SKM-1 treated with dmso at 0.1 percent for 144 hours (cell line): ENCODE data around the gene EIF4E.
"Not testable (repeated sequence)": the region's sequence is repeated elsewhere in the genome, so short reads cannot be mapped to it uniquely, and the experiment has no call there.

ENCODE experiments used
- DNase-seq: peaks from one replicate; lab custom pipeline; 2025; ENCODE audit not compliant: unreplicated experiment; lab: John Stamatoyannopoulos, UW

EIF4E gene

DNA sequence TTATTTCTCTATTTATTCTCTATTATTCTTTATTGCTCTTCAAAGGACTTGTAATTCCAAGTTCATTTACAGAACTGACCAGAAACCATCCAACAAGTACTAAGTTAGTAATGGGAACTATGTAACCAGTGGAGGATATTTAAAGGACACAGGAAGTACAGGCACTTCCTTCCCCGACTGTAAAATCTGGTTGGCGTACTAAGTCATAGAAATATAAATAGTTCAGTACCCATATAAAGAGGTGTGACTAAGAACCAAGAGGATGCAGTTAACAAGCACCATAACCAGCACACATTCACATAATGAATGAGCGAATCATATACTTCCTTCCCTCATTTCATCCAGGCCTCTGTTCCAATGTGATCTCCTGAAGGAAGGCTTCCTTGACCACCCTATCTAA, 3.6 kb upstream of the EIF4E start:
- peak; percentile 62 for DNase-seq

DNA sequence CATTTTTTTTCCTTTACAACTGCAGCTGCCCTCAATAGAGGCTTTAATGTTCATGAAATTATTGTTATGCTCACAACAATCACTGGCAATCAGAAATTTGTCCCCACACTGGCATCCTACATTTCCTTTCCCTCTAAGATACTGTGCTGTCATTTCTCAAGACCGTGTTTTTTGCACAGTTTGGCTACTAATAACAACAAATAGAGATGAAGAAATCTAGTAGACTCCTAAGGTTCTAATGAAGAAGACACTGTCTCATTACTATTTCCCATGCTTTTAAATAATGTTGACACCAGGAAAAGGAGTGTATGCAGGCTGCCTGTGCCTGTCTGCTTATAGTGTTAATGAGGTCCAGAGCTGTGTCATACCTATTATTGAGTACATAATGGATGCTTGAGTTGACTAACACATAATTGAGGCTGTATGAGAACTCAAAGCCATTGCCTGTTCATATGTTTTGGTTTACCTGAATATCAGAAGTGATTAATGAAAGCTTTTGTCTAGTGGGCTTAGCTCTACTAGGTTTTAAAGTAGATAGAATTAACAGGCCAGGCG, 1.5 kb upstream of the EIF4E start:
- no peak for DNase-seq

DNA sequence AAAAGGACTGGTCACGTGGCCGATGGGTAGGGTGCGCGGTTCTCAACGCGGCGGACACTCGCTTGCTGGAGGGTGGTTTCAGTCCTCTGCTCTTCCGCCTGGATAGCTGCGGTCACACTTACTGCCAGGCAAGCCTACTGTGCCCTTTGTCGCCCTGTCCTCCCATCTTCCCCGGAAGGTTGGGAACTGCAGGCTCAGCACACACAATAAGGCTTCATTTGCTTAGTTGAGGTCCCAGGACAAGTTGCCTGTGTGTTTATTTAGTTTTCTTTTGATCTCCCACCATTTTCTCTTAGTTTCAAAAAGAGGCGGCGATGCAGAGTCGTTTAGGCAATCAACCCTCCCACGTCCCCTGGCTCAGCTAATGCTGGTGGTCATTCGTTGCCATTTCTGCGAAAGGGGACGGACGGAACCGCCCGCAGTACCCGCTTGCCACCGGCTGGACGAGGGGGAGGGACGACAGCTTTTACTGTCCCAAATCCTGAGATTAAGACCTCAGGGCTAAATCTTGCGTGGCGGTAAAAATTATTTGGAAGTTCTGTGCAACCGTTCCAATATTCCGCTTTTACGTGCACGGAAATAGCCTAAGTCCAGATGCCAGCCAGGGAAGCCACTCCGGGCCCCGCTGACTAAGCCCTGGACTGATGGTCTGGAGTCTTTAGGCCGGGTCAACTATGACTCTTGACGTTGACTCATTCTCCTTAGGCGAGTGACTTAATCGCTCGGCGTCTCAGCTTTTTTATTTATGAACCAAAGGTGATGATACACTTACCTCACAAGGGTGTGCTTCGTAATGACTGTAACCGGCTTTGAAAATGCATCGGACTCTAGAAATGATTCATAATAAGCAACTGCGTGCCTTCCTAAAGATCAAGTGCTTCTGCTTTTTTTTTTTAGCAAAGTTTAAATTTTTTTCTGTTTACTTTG, 671 bp upstream of the EIF4E start:
- DNase-seq = peak; percentile 66

DNA sequence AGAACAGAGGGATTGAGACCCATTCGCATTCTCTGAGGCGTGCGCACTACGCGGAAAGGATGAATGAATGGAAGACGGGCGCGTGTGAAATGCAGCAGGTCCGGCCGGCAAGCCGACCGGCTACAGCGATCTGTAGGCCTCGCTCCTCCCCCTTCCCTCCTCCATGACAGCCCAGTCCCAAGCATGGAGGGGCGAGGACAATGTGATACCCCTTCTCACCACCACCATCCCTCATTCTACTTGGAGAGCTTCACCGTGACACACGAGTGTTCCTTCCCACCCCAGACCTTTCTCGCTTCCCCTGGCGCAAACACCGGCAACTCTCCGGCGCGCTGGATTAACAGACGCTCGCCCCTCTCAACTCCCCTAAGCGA, 815 bp downstream of the EIF4E start:
- peak; percentile 54 for DNase-seq

DNA sequence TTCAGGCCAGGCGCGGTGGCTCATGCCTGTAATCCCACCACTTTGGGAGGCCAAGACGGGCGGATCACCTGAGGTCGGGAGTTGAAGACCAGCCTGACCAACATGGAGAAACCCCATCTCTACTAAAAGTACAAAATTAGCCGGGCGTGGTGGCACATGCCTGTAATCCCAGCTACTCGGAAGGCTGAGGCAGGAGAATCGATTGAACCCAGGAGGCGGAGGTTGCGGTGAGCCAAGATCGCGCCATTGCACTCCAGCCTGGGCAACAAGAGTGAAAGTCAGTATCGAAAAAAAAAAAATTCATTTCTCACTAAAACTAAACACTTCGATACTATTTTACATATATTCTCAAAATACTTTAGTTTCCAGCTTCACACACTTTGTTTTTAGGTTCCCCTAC, 2.7 kb downstream of the EIF4E start:
- not testable (repeated sequence) for DNase-seq

DNA sequence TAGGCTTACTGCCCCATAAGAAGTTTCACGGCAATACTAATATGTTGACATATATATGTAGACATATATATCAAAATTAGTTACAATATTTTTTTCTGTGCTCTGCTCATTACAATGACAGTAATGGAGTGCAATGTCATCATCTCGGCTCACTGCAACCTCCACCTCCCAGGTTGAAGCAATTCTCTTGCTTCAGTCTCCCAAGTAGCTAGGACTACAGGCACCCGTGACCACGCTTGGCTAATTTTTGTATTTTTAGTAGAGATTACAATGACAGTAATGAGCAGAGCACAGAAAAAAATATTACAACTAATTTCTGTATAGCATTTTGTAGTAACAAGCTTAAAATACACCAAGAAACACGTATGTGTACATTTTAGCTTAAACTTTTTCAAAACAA, 7.6 kb downstream of the EIF4E start:
- DNase-seq = no peak

DNA sequence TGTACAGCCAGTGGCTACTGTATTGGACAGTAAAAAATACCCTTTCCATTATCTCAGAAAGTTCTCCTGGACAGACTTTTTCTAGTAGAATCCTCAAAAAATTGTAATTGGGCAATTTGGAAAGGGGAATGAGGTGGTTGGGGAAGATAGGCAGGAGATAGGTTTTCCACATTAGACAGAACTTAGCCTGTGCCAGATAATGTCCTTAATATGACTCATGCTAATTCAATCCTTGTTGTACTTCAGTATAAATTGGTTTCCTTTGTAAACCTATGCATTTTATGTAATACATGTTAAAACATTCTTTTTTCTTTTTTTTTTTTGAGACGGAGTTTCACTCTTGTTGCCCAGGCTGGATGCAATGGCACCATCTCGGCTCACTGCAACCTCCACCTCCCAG, 8.9 kb downstream of the EIF4E start:
- no peak for DNase-seq

DNA sequence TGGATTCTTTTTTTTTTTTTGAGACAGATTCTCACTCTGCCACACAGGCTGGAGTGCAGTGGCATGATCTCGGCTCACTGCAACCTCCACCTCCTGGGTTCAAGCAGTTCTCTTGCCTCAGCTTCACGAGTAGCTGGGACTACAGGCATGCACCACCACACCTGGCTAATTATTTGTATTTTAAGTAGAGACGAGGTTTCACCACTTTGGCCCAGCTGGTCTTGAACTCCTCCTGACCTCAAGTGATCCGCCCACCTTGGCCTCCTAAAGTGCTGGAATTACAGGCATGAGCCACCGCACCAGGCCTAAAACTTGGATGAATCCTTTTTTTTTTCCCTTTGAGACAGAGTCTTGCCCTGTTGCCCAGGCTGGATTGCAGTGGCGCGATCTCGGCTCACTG, 18.2 kb downstream of the EIF4E start:
- DNase-seq = not testable (repeated sequence)

DNA sequence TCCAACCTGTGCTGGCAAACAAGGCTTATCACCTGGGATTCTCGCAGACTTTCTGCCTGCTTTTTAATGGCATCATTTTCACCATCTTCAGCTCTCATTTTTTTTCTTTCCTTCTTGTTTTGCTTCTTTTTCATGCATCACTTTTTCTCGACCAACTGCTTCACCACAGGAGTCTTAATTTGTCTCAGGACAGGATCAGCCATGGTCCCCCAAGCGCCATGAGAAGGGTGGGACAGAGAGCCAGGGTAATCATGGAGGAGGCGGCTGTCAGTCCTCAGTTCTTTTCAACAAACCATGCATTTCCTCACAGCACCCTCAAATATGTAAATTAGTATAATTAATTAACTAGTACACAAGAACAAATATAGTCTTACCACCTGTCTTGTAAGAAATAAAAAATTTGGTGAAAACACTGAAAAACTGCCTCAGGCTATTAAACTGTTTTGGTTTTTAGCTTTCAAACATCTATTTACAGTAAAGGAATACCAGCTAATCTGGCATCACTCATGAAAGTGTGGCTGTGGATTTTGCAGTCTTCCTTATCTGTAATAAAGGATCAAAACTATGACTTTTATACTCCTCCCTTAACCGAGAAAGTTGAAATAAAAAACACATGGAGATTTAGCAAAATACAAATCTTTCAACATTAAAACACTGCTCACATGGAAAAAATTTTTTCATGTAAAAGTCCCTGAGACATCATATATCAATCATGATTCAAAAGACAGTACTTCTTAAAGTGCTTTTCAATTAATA, 19.1 kb downstream of the EIF4E start:
- DNase-seq = no peak

DNA sequence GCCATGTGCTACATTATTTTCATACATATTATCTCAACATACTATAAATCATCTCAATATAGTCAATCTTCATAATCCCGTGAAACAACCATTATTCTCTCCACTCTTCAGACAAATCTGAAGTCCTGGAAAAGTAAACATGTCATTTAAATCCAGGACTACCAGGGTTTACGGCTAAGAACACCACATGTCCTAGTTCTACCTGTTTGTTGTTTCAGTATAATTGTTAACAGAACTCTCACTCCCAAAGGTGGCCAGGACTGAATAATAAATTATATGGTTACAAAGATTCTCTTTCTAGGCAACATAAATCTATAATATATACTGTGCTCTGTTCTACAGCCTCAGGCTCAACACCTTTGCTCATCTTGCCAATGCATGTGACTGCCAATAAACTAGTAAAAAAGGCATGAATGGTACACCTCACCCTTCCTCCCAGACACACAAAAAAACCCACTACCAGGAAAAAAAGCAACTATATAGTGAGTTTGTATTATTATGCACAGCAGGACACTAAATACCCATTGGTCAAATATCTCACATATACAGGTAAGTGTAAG, 20.1 kb downstream of the EIF4E start:
- DNase-seq = no peak

DNA sequence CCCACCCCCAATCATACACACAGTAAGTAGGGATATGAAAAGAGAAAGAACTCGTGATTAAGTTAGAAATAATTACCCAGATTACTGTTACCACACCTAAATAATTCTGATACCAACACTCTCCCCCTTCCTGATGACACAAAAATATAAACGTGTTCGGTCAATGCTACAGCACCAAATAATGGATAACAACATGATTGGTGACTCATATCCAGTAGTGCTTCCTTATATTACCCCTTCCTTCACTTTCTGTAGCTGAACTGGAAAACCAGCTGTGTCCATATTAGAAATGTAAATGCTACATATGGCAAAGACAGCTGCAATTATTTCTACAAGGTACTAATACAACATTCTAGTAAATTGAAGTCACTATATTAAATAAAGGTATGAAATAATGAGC, 20.8 kb downstream of the EIF4E start:
- DNase-seq = no peak

DNA sequence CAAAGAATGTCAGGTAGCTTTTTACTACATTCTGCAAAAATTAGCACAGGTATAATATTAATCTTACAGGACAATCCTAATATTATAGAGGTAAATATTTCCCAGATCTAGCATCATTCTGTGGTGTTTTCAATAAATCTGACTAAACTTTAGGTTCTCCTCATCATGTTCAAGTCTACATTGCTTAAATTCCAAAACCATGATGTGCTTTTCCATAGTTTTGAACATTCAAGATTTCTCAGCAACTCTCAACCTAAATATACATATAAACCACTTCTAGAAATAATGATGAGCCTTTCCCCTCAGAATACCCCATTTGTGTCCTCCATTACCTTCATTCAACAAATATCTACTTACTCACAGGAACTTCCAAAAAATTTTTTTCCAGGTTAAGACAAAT, 23.1 kb downstream of the EIF4E start:
- DNase-seq = no peak

DNA sequence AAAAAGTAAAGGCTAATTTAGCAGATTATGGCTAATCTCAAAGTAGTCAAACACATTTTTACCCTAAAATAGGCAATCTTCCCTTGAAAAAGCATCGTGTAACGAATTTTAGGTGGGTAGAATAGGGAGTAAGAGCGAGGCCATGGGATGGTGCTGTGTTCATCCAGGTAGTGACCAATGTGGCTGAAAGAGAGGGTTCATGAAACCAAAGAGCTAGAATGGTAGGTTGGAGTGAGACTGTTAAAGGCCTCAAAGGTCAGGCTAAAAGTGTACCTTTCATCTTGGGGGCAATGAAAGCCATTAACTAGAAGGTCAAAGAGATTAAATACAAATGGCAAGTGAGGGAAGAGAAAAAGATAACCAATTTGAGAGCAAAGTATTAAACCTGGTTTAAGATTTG, 23.6 kb downstream of the EIF4E start:
- DNase-seq = no peak

DNA sequence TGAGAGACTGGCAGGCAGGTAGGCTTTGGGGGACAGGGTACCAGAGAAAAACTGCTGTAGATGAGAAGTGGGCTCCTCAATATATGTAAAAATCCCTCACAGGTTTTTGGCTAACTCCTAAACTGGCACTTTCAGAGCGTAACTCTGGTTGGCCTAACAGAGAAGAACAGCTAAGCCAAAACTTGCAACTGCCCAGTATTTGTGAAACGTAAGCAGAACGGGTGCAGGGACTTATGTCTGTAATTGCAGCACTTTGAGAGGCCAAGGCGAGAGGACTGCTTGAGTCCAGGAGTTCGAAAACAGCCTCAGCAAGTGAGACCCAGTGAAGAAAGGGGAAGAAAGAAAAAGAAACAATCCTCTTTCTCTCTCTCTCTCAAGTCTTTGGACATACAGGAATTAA, 25.0 kb downstream of the EIF4E start:
- DNase-seq = no peak

DNA sequence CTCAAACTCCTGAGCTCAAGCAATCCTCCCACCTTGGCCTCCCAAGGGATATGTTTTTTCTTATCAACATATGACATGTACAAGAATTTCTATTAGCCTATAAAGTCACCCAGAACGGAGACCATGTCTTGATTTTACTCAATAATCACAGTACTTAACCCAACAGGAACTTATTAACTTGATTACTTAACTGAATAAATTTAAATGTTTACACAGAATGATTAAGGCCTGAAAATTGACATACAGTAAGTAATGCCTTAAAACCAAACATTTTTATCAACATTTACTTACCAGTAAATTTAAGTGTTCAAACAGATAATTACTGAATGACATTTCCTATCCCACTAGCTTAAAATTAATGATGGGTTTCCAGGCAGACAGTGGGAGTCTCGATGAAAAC, 25.4 kb downstream of the EIF4E start:
- no peak for DNase-seq

DNA sequence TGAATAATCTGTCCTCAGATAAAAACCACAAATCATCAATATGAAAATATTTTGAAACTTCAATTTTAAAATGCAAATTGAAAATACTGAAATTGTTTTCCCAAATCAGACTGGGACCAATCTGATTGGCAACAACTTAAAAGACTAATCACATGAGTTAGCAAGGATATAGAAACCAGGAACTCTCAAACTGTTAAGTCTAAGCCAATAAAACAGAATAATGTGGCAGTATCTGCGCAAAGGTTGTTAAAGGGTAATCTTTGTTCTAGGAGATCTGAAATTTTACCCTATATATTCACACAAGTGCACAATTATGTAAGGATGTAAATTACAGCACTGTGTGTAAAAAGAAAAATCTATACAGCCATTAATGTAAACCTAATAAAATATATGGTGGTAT, 29.7 kb downstream of the EIF4E start:
- DNase-seq = no peak

DNA sequence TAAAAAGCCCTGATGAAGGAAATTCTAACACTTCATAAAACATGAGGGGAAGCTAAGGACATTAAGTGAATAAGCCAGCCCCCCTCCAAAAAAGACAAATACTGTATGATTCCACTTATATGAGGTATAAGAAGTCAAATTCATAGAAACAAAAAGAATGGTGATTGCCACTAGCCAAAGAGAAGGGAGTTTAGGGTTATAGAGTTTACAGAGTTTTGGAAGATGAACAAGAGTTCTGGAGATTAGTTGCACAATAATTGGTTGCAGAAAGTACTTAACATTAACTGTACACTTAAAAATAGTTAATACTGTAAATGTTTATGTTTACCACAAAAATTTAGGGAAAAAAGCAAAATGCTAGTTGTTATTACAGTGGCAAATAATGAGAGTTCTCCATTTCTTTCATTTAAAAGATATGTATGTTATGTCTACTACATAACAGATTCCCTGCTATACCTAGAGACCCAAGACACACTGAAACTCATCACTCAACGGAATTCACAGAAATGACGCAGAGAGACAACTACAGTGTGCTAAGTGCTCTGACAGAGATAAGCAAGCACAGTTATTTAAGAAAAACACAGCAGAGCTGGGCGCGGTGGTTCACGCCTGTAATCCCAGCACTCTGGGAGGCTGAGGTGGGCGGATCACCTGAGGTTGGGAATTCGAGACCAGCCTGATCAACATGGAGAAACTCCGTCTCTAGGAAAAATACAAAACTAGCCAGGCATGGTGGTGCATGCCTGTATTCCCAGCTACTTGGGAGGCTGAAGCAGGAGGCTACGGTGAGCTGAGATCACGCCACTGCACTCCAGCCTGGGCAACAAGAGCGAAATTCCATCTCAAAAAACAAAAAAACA, 37.2 kb downstream of the EIF4E start:
- DNase-seq = no peak

DNA sequence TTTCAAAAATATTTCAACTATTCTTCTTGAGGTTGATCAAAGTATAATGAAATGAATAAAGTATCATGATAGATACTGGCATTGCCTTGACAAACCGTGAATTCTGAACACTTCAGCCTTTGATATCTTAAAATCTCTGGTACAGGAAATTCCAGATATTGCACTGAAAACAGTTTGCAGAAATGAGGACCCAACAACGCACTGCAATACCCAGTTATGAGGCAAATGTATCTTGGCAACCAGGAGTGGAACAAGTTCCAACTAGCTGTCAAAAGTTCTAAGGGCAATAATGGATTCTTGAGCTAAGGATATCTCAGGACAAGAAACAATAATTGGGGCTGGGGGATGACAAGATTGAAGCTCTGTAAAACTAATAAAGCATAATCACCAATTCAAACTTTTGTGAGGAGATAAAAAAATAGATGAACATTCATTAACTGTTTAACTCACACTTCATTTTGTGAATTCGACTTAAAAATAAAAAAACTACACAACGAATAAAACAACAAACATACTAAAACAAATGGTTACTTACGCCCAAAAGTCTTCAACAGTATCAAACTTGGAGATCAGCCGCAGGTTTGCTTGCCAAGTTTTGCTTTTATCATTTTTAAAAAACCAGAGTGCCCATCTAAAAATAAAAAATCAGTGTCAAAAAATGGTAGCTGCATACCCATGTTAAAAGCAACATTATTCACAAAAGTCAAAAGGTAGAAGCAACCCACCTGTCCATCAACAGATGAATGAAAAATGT, 38.1 kb downstream of the EIF4E start:
- DNase-seq = no peak

DNA sequence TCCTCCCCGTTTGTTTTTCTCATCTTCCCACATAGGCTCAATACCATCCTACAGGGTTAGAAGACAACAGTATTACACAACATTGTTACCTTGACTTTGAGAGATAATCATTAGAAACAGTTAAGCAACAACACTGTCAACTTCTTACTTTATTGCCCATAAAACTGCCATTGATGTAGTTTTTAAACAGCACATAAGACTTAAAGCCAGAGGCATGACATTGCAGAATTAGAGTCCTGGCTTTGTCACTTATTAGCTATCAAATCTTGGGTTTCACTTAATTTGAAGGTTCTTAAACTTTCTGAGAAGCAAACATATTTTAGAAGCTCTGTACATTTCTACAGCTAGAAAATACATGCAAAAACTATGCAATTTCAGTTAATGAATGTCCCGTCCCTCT, 41.8 kb downstream of the EIF4E start:
- no peak for DNase-seq

DNA sequence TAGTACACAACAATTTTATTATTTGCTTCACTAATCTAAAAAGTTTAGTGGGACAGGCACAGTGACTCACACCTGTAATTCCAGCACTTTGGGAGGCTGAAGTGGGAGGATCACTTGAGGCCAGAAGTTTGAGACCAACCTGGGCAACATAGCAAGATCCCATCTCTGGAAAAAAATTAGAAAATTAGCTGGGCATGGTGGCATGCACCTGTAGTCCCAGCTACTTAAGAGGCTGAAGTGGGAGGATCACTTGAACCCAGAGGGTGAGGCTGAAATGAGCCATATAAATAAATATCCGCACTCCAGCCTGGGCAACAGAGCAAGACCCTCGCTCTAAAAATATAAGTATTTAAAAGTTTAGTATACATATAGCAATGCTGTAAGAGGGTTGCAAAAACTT, 42.6 kb downstream of the EIF4E start:
- DNase-seq = not testable (repeated sequence)
